Karpas-422 (cell line): ENCODE results near the gene STK4. TPM values are rescaled to one million over a fixed set of nuclear protein-coding genes. Genes with fewer than 3 reads are reported as not detected.

Experiments used
- DNase-seq: peaks from one replicate; pipeline ENCODE4 v3.0.0-alpha.2; 2015
- H2AFZ ChIP-seq: fragments of 200-600 bp; sonication (generic); 2 replicates; pipeline ENCODE4 v1.6.1; 2014; ENCODE audit warnings: antibody characterized with exemption, low read length, mixed read lengths
- H3K27ac ChIP-seq: fragments of 200-600 bp; sonication (generic); 2 replicates; pipeline ENCODE4 v1.5.1; 2014; ENCODE audit warnings: mild to moderate bottlenecking, low read length, moderate library complexity
- H3K27me3 ChIP-seq: fragments of 200-600 bp; sonication (generic); 2 replicates; pipeline ENCODE4 v1.6.1; 2014; ENCODE audit warnings: low read length, mixed read lengths
- H3K36me3 ChIP-seq: fragments of 200-600 bp; sonication (generic); 2 replicates; pipeline ENCODE4 v1.6.1; 2014; ENCODE audit warnings: low read length, mixed read lengths; ENCODE audit not compliant: insufficient read depth
- H3K4me1 ChIP-seq: fragments of 200-600 bp; sonication (generic); 2 replicates; pipeline ENCODE4 v1.6.1; 2014; ENCODE audit warnings: mild to moderate bottlenecking, low read length, mixed read lengths
- H3K4me2 ChIP-seq: fragments of 200-600 bp; sonication (generic); 2 replicates; pipeline ENCODE4 v1.6.1; 2014; ENCODE audit warnings: low read length, low read depth, mild to moderate bottlenecking; ENCODE audit not compliant: poor library complexity, severe bottlenecking
- H3K4me3 ChIP-seq: fragments of 200-600 bp; sonication (generic); 2 replicates; pipeline ENCODE4 v1.5.1; 2014; ENCODE audit warnings: mild to moderate bottlenecking, antibody characterized with exemption, low read length, mixed read lengths
- H3K79me2 ChIP-seq: fragments of 200-600 bp; sonication (generic); 2 replicates; pipeline ENCODE4 v1.6.1; 2014; ENCODE audit warnings: mild to moderate bottlenecking, low read length, mixed read lengths
- H3K9ac ChIP-seq: fragments of 200-600 bp; sonication (generic); 2 replicates; pipeline ENCODE4 v1.6.0; 2014; ENCODE audit warnings: low read length
- H3K9me2 ChIP-seq: fragments of 200-600 bp; sonication (generic), shearing (Covaris generic); replicated peaks from 2 replicates; pipeline ENCODE4 v1.6.0; 2014; ENCODE audit warnings: mild to moderate bottlenecking, low read length, moderate library complexity; ENCODE audit not compliant: insufficient read depth
- H3K9me3 ChIP-seq: fragments of 300-700, 200-600 bp; sonication (generic); 2 replicates; pipeline ENCODE4 v1.6.1; 2014; ENCODE audit warnings: low read length, mixed read lengths
- H4K20me1 ChIP-seq: fragments of 200-600 bp; sonication (generic); 2 replicates; pipeline ENCODE4 v1.6.1; 2014; ENCODE audit warnings: mild to moderate bottlenecking, antibody characterized with exemption, low read length, low read depth; ENCODE audit not compliant: insufficient read depth
- total RNA-seq: library from RNA; depleted of rRNA; stranded (reverse); fragments of >200 nt; shearing (Covaris generic); gene quantifications from 2 replicates; pipeline ENCODE4 v1.2.3, GENCODE V29; 2014; ENCODE audit warnings: low replicate concordance

STK4 gene
- total RNA-seq, 1 experiment from 2014 or later: 89.0 TPM

GRCh38 chr20:45028424-45029136, 62.3 kb downstream of the STK4 start:
- no peak for DNase-seq
- H3K79me2 ChIP-seq: peaks cover 89% of the 10 kb centered on the region
- no peaks in the 10 kb centered on the region for H3K9me2 ChIP-seq
- H4K20me1 ChIP-seq: no peaks in the 10 kb centered on the region
- H2AFZ ChIP-seq: no peak overlapping the region
- H3K36me3 ChIP-seq: peaks cover 68% of the 10 kb centered on the region
- no peak overlapping the region for H3K4me2 ChIP-seq
- 0 out of 2 replicates have a peak overlapping the region, but pooled peaks have one; percentile 2 for H3K27ac ChIP-seq
- no peak overlapping the region for H3K9ac ChIP-seq
- H3K4me1 ChIP-seq: peaks cover 30% of the 10 kb centered on the region
- H3K27me3 ChIP-seq: no peaks in the 10 kb centered on the region
- H3K9me3 ChIP-seq: no peaks in the 10 kb centered on the region
- no peak overlapping the region for H3K4me3 ChIP-seq

GRCh38 chr20:45029884-45030283, 63.6 kb downstream of the STK4 start:
- Histone ChIP-seq H3K27me3 (no peaks in the 10 kb centered on the region), H3K9me3 (no peaks in the 10 kb centered on the region), H3K9me2 (no peaks in the 10 kb centered on the region), H4K20me1 (no peaks in the 10 kb centered on the region), H3K4me2 (no peak overlapping the region), H3K4me1 (peaks cover 41% of the 10 kb centered on the region), H3K27ac (no peak overlapping the region), H3K4me3 (no peak overlapping the region), H3K36me3 (peaks cover 63% of the 10 kb centered on the region), H3K9ac (no peak overlapping the region), H3K79me2 (peaks cover 88% of the 10 kb centered on the region), H2AFZ (no peak overlapping the region)
- no peak for DNase-seq

DNA sequence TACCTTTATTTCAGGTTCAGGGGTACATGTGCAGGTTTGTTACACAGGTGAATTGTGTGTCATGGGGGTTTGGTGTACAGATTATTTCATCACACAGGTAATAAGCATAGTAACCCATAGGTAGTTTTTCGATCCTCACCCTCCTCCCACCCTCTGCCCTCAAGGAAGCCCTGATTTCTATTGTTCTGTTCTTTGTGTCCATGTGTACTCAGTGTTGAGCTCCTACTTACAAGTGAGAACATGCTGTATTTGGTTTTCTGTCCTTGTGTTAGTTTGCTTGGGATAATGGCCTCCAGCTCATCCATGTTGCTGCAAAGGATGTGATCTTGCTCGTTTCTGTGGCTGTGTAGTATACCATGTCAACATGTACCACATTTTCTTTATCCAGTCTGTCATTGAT, 66.0 kb downstream of the STK4 start:
- Histone ChIP-seq H3K9me3 (no peaks in the 10 kb centered on the region), H3K79me2 (peaks cover 89% of the 10 kb centered on the region), H3K4me2 (peak overlapping the region; percentile 34), H3K4me1 (peaks cover 65% of the 10 kb centered on the region), H4K20me1 (no peaks in the 10 kb centered on the region), H3K36me3 (peaks cover 48% of the 10 kb centered on the region), H3K9ac (no peak overlapping the region), H3K9me2 (no peaks in the 10 kb centered on the region), H3K4me3 (no peak overlapping the region), H3K27me3 (no peaks in the 10 kb centered on the region), H2AFZ (no peak overlapping the region), H3K27ac (peak overlapping the region; percentile 80)
- DNase-seq: no peak

GRCh38 chr20:45032781-45033180, 66.5 kb downstream of the STK4 start:
- Histone ChIP-seq H4K20me1 (no peaks in the 10 kb centered on the region), H3K27ac (peak overlapping the region; percentile 80), H3K4me3 (no peak overlapping the region), H3K9me3 (no peaks in the 10 kb centered on the region), H3K36me3 (peaks cover 46% of the 10 kb centered on the region), H3K9me2 (no peaks in the 10 kb centered on the region), H3K27me3 (no peaks in the 10 kb centered on the region), H2AFZ (no peak overlapping the region), H3K79me2 (peaks cover 91% of the 10 kb centered on the region), H3K9ac (no peak overlapping the region), H3K4me1 (peaks cover 68% of the 10 kb centered on the region), H3K4me2 (peak overlapping the region; percentile 34)
- peak; percentile 65 for DNase-seq

GRCh38 chr20:45034436-45034835, 68.1 kb downstream of the STK4 start:
- Histone ChIP-seq H3K4me3 (peak overlapping the region; percentile 25; the same call in 1 of the 2 replicates), H3K27ac (peak overlapping the region; percentile 80), H4K20me1 (no peaks in the 10 kb centered on the region), H3K79me2 (peaks cover 89% of the 10 kb centered on the region), H2AFZ (no peak overlapping the region), H3K9ac (no peak overlapping the region), H3K36me3 (peaks cover 36% of the 10 kb centered on the region), H3K9me2 (no peaks in the 10 kb centered on the region), H3K9me3 (no peaks in the 10 kb centered on the region), H3K4me2 (peak overlapping the region; percentile 37), H3K4me1 (peaks cover 82% of the 10 kb centered on the region), H3K27me3 (no peaks in the 10 kb centered on the region)
- no peak for DNase-seq

- Histone ChIP-seq H3K27ac (peak overlapping the region; percentile 80), H3K9ac (no peak overlapping the region), H3K36me3 (peaks cover 32% of the 10 kb centered on the region), H3K27me3 (no peaks in the 10 kb centered on the region), H4K20me1 (no peaks in the 10 kb centered on the region), H3K79me2 (peaks cover 89% of the 10 kb centered on the region), H3K9me3 (no peaks in the 10 kb centered on the region), H3K4me3 (no peak overlapping the region), H3K4me2 (no peak overlapping the region), H2AFZ (no peak overlapping the region), H3K4me1 (peaks cover 88% of the 10 kb centered on the region), H3K9me2 (no peaks in the 10 kb centered on the region)
- no peak for DNase-seq
Measured at GRCh38 chr20:45036044-45036755, 69.9 kb downstream of the STK4 start.

DNA sequence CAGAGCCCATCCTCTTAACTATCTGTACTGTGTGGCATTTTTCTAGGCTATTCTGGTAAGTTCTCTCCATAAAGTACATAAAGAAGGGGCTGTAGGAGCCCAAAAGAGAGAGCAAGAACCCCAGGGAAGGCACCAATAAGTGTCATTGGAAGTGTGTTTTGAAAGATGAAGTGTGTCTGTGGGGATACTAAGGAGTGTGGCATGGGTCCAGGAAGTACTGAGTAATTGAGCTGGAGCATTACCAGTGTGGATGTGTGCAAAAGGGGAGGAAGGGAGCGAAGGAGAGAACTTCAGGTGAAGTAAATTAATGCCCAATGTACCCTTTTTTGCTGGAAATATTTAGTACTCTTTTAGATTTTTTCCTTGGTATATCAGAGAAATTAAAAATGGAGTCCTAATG, 70.7 kb downstream of the STK4 start:
- H3K4me3 ChIP-seq: no peak overlapping the region
- no peak overlapping the region for H3K4me2 ChIP-seq
- no peak for DNase-seq
- no peaks in the 10 kb centered on the region for H3K27me3 ChIP-seq
- no peaks in the 10 kb centered on the region for H3K9me3 ChIP-seq
- H3K27ac ChIP-seq: peak overlapping the region; percentile 80
- peaks cover 32% of the 10 kb centered on the region for H3K36me3 ChIP-seq
- H2AFZ ChIP-seq: no peak overlapping the region
- H3K79me2 ChIP-seq: peaks cover 90% of the 10 kb centered on the region
- no peaks in the 10 kb centered on the region for H3K9me2 ChIP-seq
- no peak overlapping the region for H3K9ac ChIP-seq
- peaks cover 81% of the 10 kb centered on the region for H3K4me1 ChIP-seq
- no peaks in the 10 kb centered on the region for H4K20me1 ChIP-seq

DNA sequence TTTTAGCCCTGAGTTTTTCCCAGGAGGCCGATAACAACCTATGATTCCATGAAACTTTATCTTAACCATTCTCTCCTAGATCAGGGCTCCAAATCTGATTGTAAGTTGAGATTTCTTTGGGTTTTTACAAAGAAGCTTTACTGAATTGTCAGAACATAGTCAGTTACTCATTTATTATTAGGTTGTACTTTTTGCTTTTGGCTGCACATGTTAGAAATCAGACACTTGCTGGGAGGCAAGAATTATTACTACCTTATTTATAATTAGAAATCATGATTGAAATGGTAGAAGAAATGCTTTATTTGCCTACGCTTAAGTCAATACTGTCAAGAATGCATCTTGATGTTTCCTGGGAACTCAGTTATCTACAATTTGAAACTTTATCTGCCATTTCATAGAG, 71.3 kb downstream of the STK4 start:
- H3K27ac ChIP-seq: peak overlapping the region; percentile 80
- no peak for DNase-seq
- peaks cover 75% of the 10 kb centered on the region for H3K4me1 ChIP-seq
- H3K9me2 ChIP-seq: no peaks in the 10 kb centered on the region
- peaks cover 31% of the 10 kb centered on the region for H3K36me3 ChIP-seq
- H3K79me2 ChIP-seq: peaks cover 90% of the 10 kb centered on the region
- H3K9ac ChIP-seq: no peak overlapping the region
- H3K9me3 ChIP-seq: no peaks in the 10 kb centered on the region
- no peak overlapping the region for H2AFZ ChIP-seq
- no peak overlapping the region for H3K4me3 ChIP-seq
- no peak overlapping the region for H3K4me2 ChIP-seq
- no peaks in the 10 kb centered on the region for H4K20me1 ChIP-seq
- H3K27me3 ChIP-seq: no peaks in the 10 kb centered on the region
